NT2/D1 (cell line): ENCODE data around the gene BABAM2.

Experiments used
- SUZ12 ChIP-seq: IDR thresholded peaks from 2 replicates; pipeline ENCODE4 v1.6.1; 2011; ENCODE audit not compliant: insufficient read length, insufficient read depth; ENCODE audit errors: extremely low read depth
- YY1 ChIP-seq: IDR thresholded peaks from 2 replicates; pipeline ENCODE4 v1.6.1; 2011; ENCODE audit not compliant: insufficient read length, insufficient read depth
- ZNF274 ChIP-seq: IDR thresholded peaks from 2 replicates; pipeline ENCODE4 v1.6.1; 2011; ENCODE audit warnings: mild to moderate bottlenecking, low read depth, low read length

- TF ChIP-seq ZNF274 (no peak), SUZ12 (no peak), YY1 (no peak)
Measured at GRCh38 chr2:28128281-28128950, 237.9 kb downstream of the BABAM2 start.
